Endometrial microvascular endothelial cells (primary cell): ENCODE data around the gene ARFGAP1. TPM values are rescaled to one million over a fixed set of nuclear protein-coding genes. Genes with fewer than 3 reads are reported as not detected.
"Not testable (repeated sequence)": the region's sequence is repeated elsewhere in the genome, so short reads cannot be mapped to it uniquely, and the experiment has no call there.

Source experiments
- in situ Hi-C: cut with HindIII; loops from 2 replicates; pipeline ENCODE4 v1.10.0; 2017; ENCODE audit warnings: low sequenced_read_pairs, low pct_unique_long_range_greater_than_20kb; ENCODE audit errors: inconsistent ontology term
- total RNA-seq: library from RNA; depleted of rRNA; stranded (reverse); fragments of >200 nt; gene quantifications from one replicate; pipeline ENCODE4 v1.2.3, GENCODE V29; 2015; ENCODE audit errors: inconsistent ontology term

ARFGAP1 gene
- total RNA-seq, 1 donor from 2014 or later = 51.9 TPM

DNA sequence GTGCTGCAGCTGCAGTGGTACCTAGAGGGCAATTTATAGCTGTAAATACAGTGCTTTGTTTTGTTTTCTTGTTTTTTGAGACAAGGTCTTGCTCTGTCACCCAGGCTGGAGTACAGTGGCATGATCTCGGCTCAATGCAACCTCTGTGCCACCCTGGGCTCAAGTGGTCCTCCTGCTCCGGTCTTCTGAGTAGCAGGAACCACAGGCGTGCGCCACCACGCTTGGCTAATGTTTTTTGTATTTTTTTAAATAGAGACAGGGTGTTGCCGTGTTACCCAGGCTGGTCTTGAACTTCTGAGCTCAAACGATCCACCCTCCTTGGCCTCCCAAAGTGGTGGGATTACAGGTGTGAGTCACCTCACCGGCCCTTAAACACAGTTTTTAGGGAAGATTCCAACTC, 61.7 kb downstream of the ARFGAP1 start:
- in situ Hi-C loops = no loop called here

DNA sequence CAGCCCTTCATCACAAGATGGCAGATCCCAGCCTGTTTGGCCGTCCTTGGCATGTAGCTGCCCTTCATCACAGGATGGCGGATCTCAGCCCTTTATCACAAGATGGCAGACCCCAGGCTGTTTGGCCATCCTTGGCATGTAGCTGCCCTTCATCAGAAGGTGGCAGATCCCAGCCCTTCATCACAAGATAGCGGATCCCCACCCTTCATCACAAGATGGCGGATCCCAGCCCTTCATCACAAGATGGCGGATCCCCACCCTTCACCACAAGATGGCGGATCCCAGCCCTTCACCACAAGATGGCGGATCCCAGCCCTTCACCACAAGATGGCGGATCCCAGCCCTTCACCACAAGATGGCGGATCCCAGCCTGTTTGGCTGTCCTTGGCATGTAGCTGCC, 62.4 kb downstream of the ARFGAP1 start:
- in situ Hi-C loops = not testable (repeated sequence)

DNA sequence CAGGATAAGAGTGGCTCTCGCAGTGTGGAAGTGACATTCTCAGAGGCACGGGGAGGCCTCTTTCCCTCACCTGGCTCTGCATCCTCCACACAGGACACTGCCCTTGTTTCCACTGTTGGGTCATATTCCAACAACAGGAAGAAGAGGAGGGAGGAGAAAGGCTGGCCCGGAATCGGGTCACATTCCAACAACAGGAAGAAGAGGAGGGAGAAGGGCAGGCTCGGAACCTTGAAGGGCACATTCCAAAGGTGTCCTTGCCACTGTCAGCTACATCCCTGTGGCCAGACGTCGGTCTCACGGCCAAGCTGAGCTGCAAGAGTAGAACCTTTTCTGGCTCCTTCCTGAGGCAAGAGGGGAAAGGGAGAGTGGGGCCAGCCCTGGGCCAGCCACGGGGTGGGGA, 63.1 kb downstream of the ARFGAP1 start:
- in situ Hi-C loops = no loop called here

DNA sequence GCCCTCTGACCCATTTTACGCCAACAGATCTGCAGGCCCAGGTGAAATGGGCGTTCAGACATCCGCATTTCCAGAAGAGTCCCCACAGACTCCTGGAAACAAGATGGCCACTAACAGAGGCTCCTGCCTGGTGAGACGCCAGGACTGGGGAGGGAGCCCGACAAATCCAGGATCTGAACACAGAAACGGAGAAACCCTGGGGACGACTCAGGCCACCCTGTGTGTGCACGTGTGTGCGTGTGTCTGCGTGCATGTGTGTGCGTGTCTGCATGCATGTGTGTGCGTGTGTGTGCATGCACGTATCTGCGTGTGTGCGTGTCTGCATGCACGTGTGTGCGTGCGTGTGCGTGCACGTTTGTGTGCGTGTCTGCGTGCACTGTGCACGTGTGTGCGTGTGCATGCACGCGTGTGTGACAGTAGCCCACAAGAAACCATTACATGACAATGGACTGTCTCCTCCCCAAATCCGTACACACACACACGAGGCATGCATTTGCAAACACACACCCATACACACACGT, 63.7 kb downstream of the ARFGAP1 start:
- in situ Hi-C loops = no loop called here

DNA sequence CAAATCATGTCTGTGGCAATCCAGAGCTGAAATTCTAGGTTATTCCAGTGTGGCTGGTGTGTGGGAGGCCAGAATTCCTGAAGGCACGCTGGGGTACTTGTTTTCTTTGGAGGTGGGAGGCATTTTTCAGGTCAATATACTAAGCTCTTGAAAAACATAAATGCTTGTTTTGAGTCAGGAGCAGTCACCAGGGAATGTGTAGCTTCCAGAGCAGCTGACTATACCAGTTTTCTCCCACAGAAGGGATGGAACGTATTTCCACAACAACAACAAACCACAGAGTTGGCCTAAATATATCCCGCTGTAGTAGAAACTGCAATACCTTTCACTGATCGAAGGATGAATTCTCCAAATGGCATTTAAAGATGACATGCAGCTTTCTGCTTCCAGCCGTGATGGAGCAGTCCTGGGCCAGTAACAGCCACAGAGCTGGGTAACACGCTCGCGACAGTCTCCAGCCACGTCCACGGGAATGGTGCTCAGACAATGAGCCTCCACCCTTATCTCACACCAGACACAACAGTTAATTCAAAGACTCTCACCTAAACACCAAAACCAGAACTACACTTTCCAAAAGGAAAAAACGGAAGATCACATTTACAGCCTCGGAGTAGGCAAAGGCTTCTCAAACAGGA, 65.3 kb downstream of the ARFGAP1 start:
- in situ Hi-C loops = no loop called here

Other genes with a start within 250 kb of the ARFGAP1 start
- gene YTHDF1, start 56.7 kb upstream of the ARFGAP1 start, total RNA-seq = 37.3 TPM
- gene BIRC7, start 36.9 kb upstream of the ARFGAP1 start, total RNA-seq = not detected
- not detected for gene NKAIN4, start 18.4 kb upstream of the ARFGAP1 start, total RNA-seq
- not detected for gene COL20A1, start 20.4 kb downstream of the ARFGAP1 start, total RNA-seq
- gene CHRNA4, start 88.5 kb downstream of the ARFGAP1 start, total RNA-seq = not detected
- not detected for gene KCNQ2, start 199.8 kb downstream of the ARFGAP1 start, total RNA-seq
- 0.09 TPM for gene EEF1A2, start 226.3 kb downstream of the ARFGAP1 start, total RNA-seq
- gene PPDPF, start 248.0 kb downstream of the ARFGAP1 start, total RNA-seq = 126 TPM